Measurements from ENCODE around the gene MSL1.

The MSL1 gene

DNA sequence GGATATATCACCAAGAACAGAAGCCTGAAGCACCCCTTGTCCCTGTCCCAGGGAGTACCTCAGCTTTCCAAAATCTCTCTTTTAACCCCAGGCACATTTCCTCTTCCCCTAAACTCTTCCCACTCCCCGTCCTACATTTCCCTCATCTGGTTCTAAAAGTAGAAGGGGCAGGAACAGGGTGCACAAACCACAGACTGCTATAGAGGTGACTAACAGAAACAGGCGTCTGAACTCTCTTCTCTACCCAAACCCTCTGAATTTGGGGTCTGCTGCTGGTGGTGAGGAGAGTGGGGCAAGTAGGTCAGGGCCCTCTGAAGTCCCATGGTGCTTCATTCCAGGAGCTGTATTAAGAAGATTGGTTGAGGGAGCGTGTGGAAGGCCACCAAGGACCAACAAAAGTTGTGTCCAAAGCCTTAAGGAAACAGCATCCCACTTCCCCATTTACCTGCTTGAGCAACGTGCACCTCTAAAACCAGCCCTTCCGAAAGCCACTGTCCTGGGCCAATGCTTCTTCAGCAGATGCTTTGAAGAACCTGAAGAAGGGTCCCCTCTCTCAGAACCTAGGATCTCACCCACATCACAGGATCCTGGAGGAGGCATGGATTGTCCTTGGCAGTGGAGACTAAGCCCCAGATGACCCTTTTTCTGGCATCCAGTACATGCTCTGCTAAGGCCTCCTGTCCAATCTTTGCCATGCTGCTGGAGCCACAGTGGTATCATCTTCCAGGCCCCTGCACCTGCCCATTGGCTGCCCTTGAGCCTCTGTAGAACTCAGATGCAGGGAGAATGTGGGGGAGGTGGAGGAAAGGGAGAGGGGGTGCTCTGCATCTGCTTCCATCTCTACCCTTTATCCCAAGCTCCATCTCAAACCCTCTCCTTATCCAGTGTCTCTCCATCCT is 15.7 kb upstream of the MSL1 start:
- DNase-seq: no peak

DNA sequence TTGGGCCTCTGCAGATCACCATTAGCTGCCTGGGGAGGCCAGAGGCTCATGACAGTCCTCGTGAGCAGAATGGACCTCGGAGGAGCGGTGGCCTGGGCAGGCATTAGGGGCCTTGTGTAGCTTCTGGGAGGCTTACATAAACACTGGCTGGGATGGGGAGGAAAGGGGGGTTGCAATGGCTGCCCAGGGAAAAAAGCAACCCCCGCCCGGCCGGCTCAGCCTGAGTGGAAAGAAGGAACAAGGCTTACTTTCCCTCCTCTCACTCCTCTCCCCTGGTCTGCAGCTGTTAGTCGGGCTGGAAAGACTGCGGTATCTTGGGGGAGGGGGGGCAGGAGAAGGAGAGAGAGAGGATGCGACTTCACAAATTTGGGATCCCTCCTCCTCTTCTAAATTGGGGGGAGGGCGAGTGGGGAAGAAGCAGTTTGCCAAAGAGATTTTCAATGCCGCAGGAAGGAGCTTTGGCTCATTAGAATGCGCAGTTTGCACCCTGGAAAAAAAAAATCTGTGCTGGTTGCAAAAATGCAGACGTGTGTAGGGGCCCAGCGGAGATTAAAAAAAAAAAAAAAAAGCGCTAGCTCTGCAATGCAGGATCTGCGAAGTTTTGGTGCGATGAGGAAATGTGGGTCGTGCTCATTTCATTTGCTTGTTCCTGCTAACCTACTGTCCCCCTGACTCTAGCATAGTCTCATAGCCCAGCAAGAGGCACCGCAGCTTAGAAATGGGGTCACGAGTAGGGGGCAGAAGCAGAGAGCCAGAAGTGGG is 14.8 kb upstream of the MSL1 start:
- DNase-seq: no peak

GRCh38 chr17:40107522-40108174 is 14.1 kb upstream of the MSL1 start:
- no peak for DNase-seq

DNA sequence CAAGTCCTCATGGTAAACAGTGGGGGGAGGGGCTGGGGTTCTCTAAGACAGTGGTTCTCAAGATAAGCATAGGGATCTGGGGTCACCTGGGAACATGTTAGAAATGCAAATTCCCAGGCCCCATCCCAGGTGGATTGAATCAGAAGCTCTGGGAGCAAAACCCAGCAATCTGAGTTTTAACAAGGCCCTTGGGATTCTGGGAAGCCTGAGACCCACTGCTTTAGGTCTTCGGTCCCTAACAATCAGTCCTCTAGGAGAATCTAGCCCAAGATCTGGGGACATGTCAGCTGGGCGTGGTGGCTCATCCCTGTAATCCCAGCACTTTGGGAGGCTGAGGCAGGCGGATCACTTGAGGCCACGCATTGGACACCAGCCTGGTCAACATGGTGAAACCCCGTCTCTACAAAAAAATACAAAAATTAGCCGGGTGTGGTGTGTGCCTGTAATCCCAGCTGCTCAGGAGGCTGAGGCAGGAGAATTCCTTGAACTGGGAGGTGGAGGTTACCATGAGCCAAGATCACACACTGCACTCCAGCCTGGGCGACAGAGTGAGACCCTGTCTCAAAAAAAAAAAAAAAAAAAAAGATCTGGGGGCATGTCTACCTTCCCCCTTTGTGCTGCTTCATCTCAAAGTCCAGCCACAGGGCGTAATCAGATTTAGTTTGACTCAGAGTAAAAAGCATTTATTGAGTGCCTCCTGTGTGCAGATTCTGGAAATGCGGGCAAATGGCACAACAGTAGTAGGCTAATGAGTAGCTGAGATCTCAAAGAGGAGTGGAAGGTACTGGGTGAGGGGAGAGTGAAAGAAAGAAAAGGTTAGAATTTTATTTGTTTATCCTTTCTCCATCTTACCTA is 12.6 kb upstream of the MSL1 start:
- no peak for DNase-seq

- no peak for DNase-seq
These were observed 11.5 kb upstream of the MSL1 start for GRCh38 chr17:40110026-40110845.

- peak; percentile 83 for DNase-seq
These were observed 10.3 kb upstream of the MSL1 start for GRCh38 chr17:40111221-40112128.

DNA sequence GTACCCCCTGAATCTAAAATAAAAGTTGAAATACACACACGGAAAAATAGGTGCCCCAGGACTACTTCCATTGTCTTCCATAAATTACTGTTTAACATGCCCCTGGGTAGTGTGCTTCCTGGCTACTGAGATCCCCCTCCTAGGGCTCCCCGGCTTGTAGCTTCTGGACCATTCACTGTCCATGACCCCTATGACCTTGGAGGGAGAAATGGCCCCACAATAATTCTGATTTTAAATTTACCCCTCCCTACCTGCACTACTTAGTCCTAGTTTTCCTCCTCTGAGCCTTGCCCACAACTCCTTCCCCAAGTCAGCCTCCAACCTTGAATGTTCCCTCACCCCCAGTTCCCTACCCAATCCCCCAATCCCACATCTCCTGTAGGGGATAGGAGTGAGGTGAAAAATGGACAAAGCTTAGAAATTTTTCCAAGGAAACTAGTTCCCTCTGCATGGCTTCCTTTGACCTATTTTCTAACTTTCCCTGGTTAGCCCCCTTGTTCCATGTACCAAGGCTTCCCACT is 9.5 kb upstream of the MSL1 start:
- DNase-seq: no peak

- DNase-seq: no peak
These were observed 9.1 kb upstream of the MSL1 start for GRCh38 chr17:40112718-40113109.

DNA sequence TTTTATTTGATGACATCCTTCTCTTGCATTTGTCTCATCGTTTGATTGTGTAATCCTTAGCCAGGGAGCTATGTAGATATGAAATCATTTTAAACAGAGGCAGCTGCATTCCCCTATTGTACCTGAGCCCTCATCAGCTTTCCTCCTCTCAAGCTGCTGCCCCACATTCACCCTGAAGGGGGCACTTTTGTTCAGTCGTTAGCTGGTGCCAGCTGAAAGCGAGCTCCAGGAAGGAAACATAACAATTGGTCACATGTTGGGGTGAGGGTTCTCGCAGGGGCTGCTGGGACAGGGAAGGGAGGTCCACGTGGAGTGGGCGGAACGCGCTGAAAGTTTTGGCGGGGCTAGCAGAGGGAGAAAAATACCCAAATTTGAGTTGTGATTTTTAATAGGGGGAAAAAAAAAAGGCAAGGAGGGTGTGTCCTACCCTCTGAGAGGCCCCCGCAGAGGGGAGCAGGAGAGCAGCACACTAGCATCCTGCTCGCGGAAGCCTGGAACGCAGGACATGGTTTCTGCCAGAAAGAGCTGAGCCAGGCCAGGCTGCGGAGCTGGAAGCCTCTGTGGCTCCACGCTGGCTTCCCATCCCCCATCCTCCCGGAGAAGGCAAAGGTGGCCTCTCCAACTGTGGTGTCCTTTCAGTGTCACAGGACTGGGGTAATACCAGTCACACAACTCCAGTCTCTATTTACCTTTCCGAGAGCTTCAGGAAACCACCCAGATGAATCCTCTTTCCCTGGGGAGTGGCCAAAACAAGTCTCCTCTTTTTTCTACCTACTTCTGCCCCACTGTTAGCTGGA is 8.5 kb upstream of the MSL1 start:
- peak; percentile 91 for DNase-seq

- no peak for DNase-seq
These were observed 7.9 kb upstream of the MSL1 start for GRCh38 chr17:40113907-40114245.

GRCh38 chr17:40115101-40115436 is 6.7 kb upstream of the MSL1 start:
- no peak for DNase-seq

- DNase-seq: peak; percentile 5
These were observed 596 bp downstream of the MSL1 start for GRCh38 chr17:40122136-40122998.

- DNase-seq: peak; percentile 45
These were observed 1.4 kb downstream of the MSL1 start for GRCh38 chr17:40122999-40123810.

DNA sequence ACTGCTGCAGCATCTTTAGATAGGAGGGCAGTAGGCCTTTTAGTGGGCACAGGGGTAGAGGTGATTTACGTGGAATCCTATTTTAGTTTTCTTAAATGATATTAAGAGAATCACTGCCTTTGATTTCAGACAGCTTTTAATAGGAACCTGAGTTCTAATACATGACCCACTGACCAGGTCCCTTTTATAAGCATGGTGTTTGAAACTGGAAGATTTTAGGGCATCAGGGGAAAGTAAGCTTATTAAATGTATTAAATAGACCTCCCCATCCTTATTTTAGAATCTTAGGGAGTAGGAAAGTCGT is 2.0 kb downstream of the MSL1 start:
- DNase-seq: no peak

- peak; percentile 27 for DNase-seq
These were observed 2.7 kb downstream of the MSL1 start for GRCh38 chr17:40124279-40125141.

DNA sequence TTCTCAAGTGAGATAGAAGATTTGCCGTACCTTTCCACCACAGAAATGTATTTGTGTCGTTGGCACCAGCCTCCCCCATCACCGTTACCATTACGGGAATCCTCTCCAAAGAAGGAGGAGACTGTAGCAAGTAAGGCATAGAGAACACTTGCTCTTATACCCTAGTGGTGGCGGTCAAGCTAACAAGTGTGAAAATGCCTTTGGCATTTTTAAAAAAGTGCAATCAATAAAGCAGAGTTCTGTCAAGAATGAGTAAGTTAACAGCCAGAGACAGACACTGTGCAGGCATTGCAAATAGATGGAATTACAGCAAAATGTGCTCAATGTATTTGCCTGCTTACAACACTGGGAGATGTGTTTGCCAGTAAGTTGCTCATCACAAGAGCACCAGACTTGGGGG is 7.7 kb downstream of the MSL1 start:
- DNase-seq: no peak

Data from NCI-H1105 treated with DMSO at 0.1 percent for 48 hours (cell line).